DOHH2 (cell line): ENCODE measurements around the gene COMT.

Experiments
- CTCF ChIP-seq: fragments of 200-600 bp; sonication (generic); IDR thresholded peaks from one replicate; pipeline ENCODE4 v1.5.1; 2014; ENCODE audit warnings: antibody characterized with exemption, mild to moderate bottlenecking, low read depth, low read length; ENCODE audit not compliant: poor library complexity, severe bottlenecking
- EZH2phosphoT487 ChIP-seq: fragments of 200-600 bp; sonication (generic); IDR thresholded peaks from 2 replicates; pipeline ENCODE4 v1.6.1; 2017; ENCODE audit warnings: borderline replicate concordance, mild to moderate bottlenecking, antibody characterized with exemption, low read length, moderate library complexity, mixed read lengths

- TF ChIP-seq CTCF = no peak
- no peak for TF ChIP-seq EZH2phosphoT487
Measured at GRCh38 chr22:19962909-19963806, 21.6 kb downstream of the COMT start.
